Ectodermal cell (in vitro differentiated cells): ENCODE results near the gene LIMS1.
"Not testable (repeated sequence)": the region's sequence is repeated elsewhere in the genome, so short reads cannot be mapped to it uniquely, and the experiment has no call there.

ENCODE experiments used
- H3K27ac ChIP-seq: 2 replicates; pipeline ENCODE4 v1.7.0; 2013; ENCODE audit warnings: mild to moderate bottlenecking, low read depth, low read length; ENCODE audit not compliant: insufficient read depth, poor library complexity, severe bottlenecking
- H3K27me3 ChIP-seq: 2 replicates; pipeline ENCODE4 v1.7.0; 2013; ENCODE audit warnings: mild to moderate bottlenecking, low read length; ENCODE audit not compliant: insufficient read depth, control insufficient read depth, poor library complexity, severe bottlenecking
- H3K36me3 ChIP-seq: one replicate; pipeline ENCODE4 v1.7.0; 2013; ENCODE audit warnings: low read length; ENCODE audit not compliant: control insufficient read depth, insufficient read depth
- H3K4me1 ChIP-seq: one replicate; pipeline ENCODE4 v1.7.0; 2013; ENCODE audit warnings: low read length; ENCODE audit not compliant: control insufficient read depth, insufficient read depth
- H3K4me3 ChIP-seq: 2 replicates; pipeline ENCODE4 v1.7.0; 2013; ENCODE audit warnings: low read depth, low read length, control low read depth; ENCODE audit not compliant: insufficient read depth
- H3K9me3 ChIP-seq: 2 replicates; pipeline ENCODE4 v1.7.0; 2013; ENCODE audit warnings: mild to moderate bottlenecking, low read length, moderate library complexity; ENCODE audit not compliant: control insufficient read depth
- WGBS, 2 experiments: methylation state at CpG; one replicate each; pipeline ENCODE4 v1.1.7; 2013; ENCODE audit warnings: missing lambda C conversion rate in 2 of 2; 5-methylcytosine and 5-hydroxymethylcytosine counted together

The LIMS1 gene

GRCh38 chr2:108670282-108670681 is 136.0 kb downstream of the LIMS1 start:
- 88 to 100% methylated on average over 1 of the region's 1 CpG for WGBS, 2 experiments

GRCh38 chr2:108672200-108672805 is 138.0 kb downstream of the LIMS1 start:
- H3K27me3 ChIP-seq, H3K36me3 ChIP-seq, H3K4me3 ChIP-seq, H3K4me1 ChIP-seq, H3K9me3 ChIP-seq, H3K27ac ChIP-seq: not testable (repeated sequence)
- WGBS, 2 experiments, result no CpG with 5 or more reads among the region's 6 CpGs

More at GRCh38 chr2:108670282-108670681, 136.0 kb downstream of the LIMS1 start:
- not testable (repeated sequence) for H3K27me3 ChIP-seq, H3K9me3 ChIP-seq, H3K27ac ChIP-seq, H3K4me3 ChIP-seq, H3K4me1 ChIP-seq, H3K36me3 ChIP-seq

- H3K27me3 ChIP-seq, H3K36me3 ChIP-seq, H3K9me3 ChIP-seq, H3K27ac ChIP-seq, H3K4me1 ChIP-seq, H3K4me3 ChIP-seq: not testable (repeated sequence)
- 100% methylated on average over 1 of the region's 1 CpG for WGBS, 2 experiments
Measured at GRCh38 chr2:108676522-108676921, 142.3 kb downstream of the LIMS1 start.

GRCh38 chr2:108677239-108677744 is 143.0 kb downstream of the LIMS1 start:
- H3K4me3 ChIP-seq, H3K27ac ChIP-seq, H3K36me3 ChIP-seq, H3K9me3 ChIP-seq, H3K4me1 ChIP-seq, H3K27me3 ChIP-seq: not testable (repeated sequence)
- 92 to 93% methylated on average over 2 of the region's 4 CpGs for WGBS, 2 experiments

GRCh38 chr2:108678198-108678651 is 144.0 kb downstream of the LIMS1 start:
- not testable (repeated sequence) for H3K9me3 ChIP-seq, H3K4me3 ChIP-seq, H3K27ac ChIP-seq, H3K36me3 ChIP-seq, H3K4me1 ChIP-seq, H3K27me3 ChIP-seq
- 91 to 97% methylated on average over 4 of the region's 4 CpGs for WGBS, 2 experiments

- not testable (repeated sequence) for H3K4me3 ChIP-seq, H3K27ac ChIP-seq, H3K9me3 ChIP-seq, H3K36me3 ChIP-seq, H3K4me1 ChIP-seq, H3K27me3 ChIP-seq
- no CpG with 5 or more reads among the region's 2 CpGs for WGBS, 2 experiments
Measured at GRCh38 chr2:108680805-108681204, 146.5 kb downstream of the LIMS1 start.

GRCh38 chr2:108688818-108689756 is 154.8 kb downstream of the LIMS1 start:
- H3K4me1 ChIP-seq, H3K4me3 ChIP-seq, H3K27me3 ChIP-seq, H3K36me3 ChIP-seq, H3K9me3 ChIP-seq, H3K27ac ChIP-seq: not testable (repeated sequence)
- WGBS, 2 experiments, result 86 to 91% methylated on average over 5 of the region's 15 CpGs

GRCh38 chr2:108690001-108690400 is 155.7 kb downstream of the LIMS1 start:
- not testable (repeated sequence) for H3K27ac ChIP-seq, H3K4me3 ChIP-seq, H3K4me1 ChIP-seq, H3K9me3 ChIP-seq, H3K27me3 ChIP-seq, H3K36me3 ChIP-seq
- no CpG with 5 or more reads among the region's 1 CpG for WGBS, 2 experiments

GRCh38 chr2:108691447-108691846 is 157.2 kb downstream of the LIMS1 start:
- WGBS, 2 experiments, result 95 to 96% methylated on average over 7 of the region's 7 CpGs
- Histone ChIP-seq H3K27ac (no peak overlapping the region), H3K4me3 (no peak overlapping the region), H3K27me3 (no peaks in the 10 kb centered on the region), H3K4me1 (no peaks in the 10 kb centered on the region), H3K9me3 (no peaks in the 10 kb centered on the region), H3K36me3 (no peaks in the 10 kb centered on the region)

GRCh38 chr2:108701208-108701607 is 166.9 kb downstream of the LIMS1 start:
- no peak overlapping the region for H3K4me3 ChIP-seq
- H3K4me1 ChIP-seq, result no peaks in the 10 kb centered on the region
- 87 to 95% methylated on average over 3 of the region's 3 CpGs for WGBS, 2 experiments
- no peaks in the 10 kb centered on the region for H3K36me3 ChIP-seq
- no peak overlapping the region for H3K27ac ChIP-seq
- no peaks in the 10 kb centered on the region for H3K27me3 ChIP-seq
- no peaks in the 10 kb centered on the region for H3K9me3 ChIP-seq
